Adrenal gland (tissue), 5 donors: Measurements from ENCODE around the gene PDIA5.

Source experiments
- CTCF ChIP-seq, 6 experiments: fragments of 450-650 bp in 4 of 6; fragments of 200-600 bp in 2 of 6; sonication (generic) in 1 of 6; IDR thresholded peaks; 1 replicate in 5 of 6; 2 replicates in 1 of 6; pipeline versions ENCODE4 v1.5.1 to v1.8.0; 2016 to 2021; ENCODE audit warnings: antibody characterized with exemption in 6 of 6, mild to moderate bottlenecking in 2 of 6, moderate library complexity in 1 of 6
- POLR2A ChIP-seq, 2 donors: fragments of 450-650 bp; IDR thresholded peaks; one replicate each; pipeline ENCODE4 v1.6.1; 2017; ENCODE audit warnings: antibody characterized with exemption in 2 of 2, mild to moderate bottlenecking in 2 of 2, moderate library complexity in 1 of 2
- donor health status: DM: no; HTN: no; CAD: no.

- TF ChIP-seq POLR2A (IDR thresholded peaks at IDR 0.05) (no peak), CTCF (IDR thresholded peaks at IDR 0.05) (no peak)
Observed at GRCh38 chr3:123126031-123126430, 59.2 kb downstream of the PDIA5 start.
